HG02623 (cell line): ENCODE results near the gene SPTSSA.
A peak's percentile ranks its signal among the peaks of the same experiment; 100 is the strongest.

Experiments used
- ATAC-seq: cut with Tn5 transposase; IDR thresholded peaks from one replicate; pipeline ENCODE4 v1.9.1; 2021; ENCODE audit warnings: moderate library complexity; ENCODE audit not compliant: unreplicated experiment

The SPTSSA gene

DNA sequence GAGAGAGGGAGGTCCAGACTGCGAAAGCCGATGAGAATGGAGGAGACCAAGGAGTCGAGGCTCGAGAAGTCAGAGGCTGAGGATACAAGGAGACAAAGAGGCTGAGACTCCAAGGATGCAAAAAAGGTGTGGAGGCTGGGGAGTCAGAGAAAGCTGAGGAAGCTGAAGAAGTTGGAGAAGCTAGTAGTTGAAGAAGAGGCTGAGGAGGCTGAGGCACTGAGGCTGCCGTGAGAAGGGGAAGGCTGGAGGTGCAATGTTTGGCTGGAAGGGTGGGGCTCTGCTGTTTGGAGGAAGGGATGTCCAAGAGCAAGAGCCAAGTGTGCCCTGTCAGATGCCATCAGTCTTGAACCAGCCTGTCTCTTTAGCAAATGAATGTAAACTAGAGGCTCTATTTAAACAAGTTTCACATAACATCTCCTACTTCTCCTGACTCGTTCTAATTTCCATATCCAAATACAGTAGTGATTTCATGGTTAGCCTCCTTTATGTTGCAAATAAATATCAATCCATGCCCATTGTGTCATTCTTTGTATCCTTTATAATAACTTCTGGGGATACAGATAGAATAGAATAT lies 10.8 kb upstream of the SPTSSA start:
- no peak for ATAC-seq

DNA sequence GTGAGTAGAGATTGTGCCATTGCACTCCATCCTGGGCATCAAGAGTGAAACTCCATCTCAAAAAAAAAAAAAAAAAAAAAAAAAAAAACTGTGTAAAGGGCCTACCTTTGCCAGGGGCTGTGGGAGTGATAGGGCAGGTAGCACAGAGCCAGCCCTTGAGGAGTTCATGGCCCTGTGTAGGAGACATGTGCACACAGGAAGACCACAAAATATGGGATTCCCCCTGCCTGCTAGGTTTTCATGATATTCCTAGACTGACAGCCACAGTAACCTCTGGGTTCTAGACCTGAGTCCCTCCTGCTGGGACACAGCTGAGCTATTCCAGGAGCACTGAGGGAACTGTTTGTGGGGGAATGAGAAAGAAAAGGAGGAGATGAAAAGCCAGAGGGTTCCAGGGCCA lies 8.3 kb upstream of the SPTSSA start:
- no peak for ATAC-seq

DNA sequence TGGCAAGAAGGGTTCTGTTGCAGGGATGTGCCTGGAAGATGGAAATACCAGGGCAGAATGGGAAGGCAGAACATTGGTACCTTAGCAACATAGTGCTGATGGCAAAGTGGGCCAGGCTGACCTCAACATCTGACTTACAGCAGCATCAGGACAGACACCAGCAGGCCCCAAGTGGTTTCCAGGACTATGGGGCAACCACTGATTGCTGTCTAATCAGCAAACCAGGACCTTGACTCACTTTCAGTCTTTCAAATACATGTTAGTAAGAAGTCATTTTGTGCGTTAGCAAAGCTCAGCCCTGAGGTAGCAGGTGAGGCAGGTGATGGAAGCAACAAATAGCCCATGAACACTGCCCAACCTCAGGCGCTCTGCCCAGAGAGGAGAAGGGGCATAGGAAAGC lies 4.7 kb upstream of the SPTSSA start:
- ATAC-seq: no peak

DNA sequence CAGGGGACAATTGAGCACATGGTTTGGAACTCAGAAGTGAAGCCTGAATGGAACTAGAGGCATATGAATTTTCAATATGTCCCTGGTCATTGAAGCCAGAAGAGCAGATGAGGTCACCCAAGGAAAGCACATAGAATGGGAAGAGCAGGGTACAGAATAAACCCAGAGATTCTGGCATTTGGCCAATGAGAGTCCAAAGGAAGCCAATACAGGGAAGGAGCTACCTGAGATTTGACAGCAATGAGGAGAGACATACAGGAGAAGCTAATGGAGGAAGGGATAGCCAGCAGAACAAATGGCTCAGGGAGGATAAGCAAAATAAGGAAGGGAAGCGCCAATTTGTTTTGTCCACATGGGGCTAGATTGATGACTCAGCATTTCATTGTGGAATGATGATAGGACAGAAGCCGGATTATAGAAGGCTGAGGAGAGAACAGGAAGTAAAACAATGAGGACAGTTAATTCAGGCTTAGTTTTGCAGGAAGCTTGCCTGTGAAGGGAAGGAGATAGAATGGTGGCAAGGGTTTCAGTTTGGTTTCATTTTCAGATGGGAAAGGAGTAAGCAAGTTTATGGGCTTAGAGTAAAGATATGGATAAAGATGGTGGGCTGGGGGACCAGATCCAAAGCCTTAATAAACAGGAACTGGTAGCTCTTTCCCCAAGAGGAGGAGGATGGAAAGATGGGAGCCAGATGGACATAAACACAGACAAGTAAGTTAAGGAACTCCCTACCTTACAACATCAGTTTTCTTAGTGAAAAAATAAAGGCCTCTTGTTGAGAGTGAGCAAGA lies 3.2 kb upstream of the SPTSSA start:
- no peak for ATAC-seq

DNA sequence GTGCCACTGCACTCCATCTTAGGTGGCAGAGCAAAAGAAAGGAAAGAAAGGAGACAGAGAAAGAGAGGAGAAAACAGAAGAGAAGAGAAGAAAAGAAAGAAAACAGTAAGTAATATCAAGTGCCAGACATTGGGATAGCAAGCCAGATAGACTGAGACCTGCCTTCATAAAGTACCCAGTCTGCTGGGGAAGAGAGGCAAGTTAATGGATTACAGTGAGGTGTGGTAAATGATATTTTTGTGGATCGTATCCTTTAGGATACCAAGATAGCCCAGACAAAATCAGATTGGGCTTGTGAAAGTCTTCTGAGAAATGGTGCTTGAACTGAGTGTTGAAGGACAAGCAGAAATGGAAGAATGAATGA lies 1.5 kb upstream of the SPTSSA start:
- ATAC-seq: no peak

DNA sequence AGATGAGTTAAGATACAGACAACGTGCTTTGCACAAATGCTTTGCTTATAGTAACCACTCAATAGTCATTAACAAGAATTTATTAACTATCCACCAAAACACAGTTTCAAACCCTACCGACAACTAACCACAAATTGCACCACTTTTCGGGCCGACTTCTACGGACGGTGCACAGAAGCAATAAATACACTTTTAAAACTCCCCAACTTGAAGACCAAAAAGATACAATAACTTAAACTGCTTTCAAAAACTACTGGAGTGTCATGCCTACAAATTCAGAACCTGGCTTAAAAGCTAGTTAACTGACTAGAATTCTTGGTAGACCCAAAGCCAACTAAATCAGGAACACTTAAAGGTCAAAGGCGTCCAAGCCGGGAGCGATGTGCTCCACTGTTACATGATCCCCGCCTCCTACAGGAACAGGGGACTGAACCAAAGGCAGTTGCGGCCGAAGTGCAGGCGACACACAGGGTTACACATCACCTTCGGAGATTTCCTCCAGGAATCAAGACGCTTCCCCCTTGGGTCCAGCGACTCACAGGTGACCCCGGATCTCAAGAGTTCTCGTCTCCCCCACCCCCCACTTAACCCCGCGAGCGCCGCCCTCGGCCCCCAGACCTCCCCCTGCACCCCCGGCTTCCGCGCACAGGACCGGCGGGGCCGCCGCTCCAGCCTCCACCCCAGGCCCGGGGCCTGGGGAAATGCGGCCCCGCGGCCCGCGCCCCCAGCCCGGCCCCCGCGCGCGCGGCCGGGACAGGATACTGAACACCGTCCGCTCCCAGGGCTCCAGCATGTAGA lies 507 bp downstream of the SPTSSA start:
- peak; percentile 15 for ATAC-seq

DNA sequence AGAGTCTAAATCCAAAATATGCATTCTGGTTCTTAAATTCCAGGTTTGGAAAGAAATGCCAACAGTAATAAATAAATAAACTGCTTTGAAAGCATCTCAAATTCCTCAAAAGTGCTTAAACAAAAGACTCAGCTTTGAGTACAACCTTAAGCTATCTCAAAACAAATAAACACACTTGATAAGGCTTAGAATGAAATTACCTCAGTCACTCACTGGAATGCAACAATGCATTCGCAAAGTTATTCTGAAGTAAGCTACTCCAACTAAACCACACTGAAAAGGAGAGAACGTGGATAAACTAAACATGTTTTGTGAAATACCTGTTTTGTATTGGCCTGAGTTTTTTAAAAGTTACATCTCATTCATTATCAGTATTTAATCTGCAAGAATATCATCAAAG lies 1.2 kb downstream of the SPTSSA start:
- no peak for ATAC-seq

DNA sequence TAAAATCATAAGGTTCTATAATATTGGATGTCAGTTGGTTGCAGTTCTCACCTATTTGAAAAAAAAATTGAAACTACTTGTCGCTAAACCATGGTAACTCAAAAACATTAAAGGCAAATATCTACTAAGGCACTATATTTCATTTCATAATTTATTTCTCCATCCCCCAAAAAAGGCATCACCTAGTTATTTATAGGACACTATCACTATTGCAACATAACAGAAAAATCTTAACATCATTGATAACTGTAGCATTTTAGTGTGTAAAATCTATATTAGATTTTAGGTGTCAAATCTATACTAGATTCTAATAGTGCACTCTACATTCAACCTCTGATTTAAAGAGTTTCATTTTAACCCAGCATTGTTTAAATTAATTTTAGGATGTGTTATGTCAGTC lies 1.7 kb downstream of the SPTSSA start:
- ATAC-seq: no peak

DNA sequence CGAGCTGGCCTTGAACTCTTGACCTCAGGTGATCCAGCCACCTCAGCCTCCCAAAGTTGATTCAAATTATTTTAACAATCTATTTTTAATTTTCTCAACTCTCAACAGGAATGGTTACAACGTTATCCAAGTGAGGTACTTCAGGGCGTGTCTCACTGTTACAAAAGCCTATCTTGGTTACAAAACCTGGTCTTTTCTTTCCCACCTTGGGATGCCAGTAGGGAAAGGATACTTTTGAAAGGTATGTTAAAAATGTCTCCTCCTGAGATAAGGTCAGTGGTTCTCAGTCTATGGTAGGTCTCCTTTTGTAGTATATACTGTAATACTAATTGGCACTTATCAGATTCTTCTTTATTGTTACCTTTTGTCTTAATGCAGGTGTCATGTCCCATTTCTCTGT lies 4.9 kb downstream of the SPTSSA start:
- ATAC-seq: no peak

DNA sequence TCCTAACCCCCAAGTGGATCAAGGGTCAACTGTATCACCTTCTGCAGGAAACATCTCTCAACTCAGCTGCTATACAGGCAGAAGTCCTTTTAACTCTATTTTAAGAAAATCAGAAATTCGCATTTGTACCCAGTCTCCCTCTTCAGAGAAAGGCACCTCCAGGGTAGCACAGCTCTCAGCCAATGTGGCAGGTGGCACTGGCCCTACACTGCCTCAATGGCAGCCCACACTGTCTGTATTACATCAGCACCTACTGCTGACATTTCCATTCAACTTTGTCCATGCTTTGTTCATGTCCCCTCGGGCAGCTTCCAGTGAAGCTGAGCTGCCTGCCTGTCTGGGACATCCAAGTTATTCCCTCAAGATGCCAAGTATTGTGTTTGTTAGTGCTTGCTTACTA lies 8.8 kb downstream of the SPTSSA start:
- no peak for ATAC-seq

DNA sequence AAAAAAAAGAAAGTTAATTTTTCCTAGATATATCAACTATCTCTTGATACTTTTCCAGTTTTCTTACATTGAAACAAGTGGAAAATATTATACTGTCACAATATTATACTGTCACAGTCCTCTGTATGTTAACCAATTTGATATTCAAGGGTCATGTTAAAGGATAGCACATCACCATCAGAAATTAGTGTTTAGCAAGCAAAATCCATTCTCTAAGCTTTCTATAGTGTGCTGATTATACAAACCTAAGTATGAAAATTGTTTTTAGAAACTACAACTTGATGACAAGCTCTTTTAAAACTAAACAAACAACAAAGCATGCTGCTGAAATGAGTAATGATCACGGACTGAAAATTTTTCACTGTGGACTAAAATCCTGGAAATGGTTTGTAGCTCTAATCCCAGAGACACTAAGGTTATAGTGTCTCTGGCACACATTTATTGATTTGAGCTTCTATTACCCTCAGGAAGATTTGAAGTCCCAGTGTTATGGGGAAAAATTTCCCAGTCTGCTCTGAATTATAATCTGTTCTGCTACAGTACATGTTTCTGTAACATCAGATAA lies 9.7 kb downstream of the SPTSSA start:
- no peak for ATAC-seq

DNA sequence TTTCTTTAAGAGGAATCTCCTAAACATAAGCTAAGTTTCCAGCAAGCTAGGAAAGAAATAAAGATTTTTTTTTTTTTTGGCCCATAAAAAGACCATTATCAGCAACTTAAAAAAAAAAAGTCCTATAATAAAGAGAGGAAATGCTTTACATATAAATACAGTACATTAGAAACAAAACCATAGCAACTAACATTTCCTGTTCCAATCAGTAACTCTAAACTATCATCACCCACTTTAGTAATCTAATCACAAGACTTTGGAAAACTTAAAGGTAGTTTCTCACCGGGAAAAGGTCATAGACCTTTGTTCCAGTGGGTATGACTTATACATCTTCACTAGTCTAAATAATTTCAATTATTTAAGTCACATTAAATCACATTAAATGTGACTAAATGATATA lies 11.1 kb downstream of the SPTSSA start:
- ATAC-seq: no peak

DNA sequence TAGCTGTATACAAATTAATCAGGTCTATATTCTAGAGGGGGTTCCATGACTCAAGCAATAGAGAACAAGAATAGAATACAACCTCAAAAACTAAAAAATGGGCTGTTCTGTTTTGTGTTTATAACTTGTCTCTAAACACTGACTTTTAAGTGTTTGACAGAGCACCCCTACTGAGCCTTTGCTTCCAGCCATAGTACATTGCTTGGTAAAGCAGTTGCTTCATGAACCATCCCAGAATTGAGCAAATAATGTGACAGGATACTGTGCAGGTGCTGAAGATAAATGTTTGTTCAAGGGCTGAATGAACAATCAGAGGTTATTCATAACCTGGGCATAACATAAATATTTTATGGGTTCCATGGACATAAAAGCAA lies 11.5 kb downstream of the SPTSSA start:
- ATAC-seq: no peak

DNA sequence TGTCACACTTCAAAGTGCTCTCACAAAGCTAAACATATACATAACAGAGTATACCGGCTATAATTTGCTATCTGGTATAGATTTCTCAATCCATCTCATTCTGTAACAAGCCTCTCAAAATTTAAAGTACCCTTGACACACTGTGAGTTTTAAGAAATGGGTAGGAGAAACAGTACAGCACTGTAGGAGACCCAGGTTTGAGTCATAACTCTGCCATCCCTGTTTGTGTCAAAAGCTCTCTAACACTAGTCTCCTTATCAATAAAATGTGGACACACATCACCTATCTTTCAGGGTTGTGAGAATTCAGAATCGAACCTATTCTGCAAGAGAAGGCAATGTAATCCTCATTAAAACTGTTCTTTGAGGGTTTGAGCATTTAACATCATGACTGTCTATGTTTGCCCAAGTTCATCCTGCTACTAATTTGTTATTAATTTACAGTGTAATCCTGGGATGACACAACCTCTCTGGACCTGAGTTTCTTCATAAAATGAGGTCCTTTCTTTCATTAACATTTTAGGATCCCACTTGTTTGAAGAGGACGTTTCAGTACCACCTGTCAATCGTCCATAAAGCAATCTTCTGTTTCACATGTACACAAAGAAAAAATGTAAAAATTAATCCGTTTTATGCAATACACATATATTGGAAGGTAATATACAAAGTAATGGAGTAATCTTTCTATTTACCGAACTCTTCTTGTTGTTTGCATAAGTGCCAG lies 12.1 kb downstream of the SPTSSA start:
- no peak for ATAC-seq

DNA sequence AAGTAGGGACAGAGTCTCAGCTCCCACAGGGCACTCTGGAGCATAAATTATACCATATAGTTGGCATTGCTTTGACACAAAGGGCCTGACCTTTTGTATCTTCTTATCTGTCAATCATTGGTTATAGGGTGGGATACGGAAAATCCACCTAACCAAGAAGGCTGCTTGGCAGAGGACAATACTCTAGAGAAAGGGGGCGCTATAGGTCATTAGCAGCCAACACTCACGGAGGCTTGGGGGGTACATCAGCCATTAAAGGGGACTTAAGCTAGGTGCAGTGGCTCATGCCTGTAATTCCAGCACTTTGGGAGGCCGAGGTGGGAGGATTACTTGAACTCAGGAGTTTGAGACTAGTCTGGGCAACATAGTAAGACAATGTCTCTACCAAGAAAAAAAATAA lies 22.9 kb downstream of the SPTSSA start:
- no peak for ATAC-seq

DNA sequence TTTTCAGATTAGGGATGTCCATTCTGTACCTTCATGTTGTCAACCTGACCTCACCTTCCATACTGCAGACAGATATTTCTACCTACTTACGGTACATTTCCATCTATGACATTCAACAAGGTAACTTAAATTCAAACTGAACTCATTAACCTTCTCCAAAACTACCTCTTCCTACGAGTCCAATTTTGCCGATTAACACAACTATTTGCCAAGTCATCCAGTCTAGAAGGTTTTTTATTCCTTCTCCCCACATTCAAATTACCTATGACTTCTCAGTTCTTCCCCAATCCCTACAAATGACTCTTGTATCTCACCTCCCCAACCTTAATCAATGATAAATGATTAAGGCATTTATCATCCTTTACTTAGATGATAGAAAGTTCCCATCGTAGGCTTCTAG lies 23.6 kb downstream of the SPTSSA start:
- ATAC-seq: no peak

DNA sequence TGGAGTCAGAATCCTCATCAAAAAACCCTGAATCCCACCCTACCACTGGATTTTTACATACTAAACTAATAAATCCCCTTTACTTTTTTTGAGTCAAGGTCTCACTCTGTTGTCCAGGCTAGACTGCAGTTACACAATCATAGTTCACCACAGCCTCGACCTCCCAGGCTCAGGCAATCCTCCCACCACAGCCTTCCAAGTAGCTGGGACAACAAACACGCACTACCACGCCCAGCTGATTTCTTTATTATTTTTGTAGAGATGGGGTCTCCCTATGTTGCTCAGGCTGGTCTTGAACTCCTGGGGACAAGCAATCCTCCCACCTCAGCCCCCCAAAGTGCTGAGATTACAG lies 24.3 kb downstream of the SPTSSA start:
- no peak for ATAC-seq

DNA sequence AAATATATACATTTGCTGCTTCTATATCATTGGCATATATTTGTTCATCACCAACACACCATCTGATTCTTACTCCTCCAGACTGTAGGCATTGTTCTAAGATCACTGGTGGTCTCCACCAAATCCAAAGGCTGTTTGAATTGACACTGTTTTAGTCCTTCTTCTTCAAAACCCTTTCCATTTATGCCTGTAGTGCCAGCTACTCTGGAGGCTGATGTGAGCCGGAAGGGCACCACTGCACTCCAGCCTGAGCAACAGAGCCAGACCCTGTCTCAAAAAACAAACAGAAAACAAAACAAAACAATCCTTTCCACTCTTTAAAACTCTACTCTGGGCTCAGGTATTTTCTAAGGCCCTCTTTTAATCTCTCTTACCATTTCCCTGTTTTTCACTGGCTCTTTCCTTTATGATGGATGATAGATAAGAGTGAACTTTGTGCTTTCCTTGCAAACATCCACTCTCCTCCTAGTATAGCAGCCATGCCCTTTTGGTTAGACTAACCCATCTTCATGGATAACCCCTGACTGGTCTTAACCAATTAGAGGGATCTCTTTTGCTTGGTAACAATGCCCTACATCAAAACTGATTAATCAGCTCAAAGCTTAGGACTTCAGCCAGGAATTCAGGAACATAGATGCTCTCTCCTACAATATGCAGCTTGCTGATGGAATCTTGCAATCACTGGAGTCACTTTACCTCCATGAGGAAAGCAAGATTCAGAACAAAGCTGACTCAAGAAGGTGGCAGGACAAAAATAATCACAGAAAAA lies 24.9 kb downstream of the SPTSSA start:
- ATAC-seq: no peak

DNA sequence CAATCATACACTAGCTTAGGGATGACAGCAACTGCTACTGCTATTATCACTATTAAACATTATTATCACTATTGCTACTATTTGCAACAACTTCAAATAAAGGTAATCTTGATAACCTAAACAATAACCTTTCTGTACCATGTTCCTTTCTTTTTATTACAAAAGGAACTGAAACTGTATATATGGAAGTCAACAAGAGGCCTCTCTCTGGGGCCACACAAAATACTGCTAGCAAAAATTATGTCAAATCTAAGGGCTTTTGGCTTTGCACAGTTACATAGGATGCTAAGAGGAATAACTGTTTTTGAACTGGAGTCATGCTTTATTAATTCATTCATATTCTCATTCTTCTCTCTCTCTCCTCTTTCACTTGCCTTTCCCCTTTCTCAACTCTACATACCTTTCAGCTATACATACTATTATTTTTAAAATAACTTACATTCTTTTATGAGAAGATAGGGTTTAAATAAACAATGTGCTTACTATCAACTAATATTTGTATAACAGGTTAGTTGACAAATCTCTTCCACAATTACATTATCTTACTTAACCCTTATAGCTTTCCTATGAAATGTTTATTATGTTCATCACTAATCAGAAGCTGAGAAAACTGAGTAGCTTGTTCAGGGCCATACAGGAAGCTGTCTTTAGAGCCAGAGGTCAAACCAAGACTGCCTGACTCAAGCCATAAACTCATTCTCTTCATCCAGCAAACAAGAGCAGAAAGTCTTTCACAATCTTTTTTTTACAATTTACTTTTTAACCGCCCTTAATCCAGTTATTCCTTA lies 25.7 kb downstream of the SPTSSA start:
- no peak for ATAC-seq

DNA sequence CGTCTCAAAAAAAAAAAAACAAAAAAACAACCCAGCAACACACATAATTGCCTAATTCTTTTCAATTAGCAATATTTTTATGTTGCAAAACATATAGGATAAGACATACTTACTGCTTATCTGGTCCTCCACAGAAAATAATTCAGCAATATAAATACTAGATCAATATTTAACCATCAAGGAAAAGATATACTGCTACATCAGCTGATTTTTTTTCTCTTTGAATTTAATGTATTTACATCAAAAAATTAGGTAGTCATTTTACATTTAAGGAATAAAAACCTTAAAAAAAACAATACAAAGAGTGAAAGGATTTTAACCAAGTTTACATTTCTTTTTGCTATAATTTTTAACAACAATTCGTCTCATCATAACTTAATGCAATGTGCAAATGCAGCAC lies 28.1 kb downstream of the SPTSSA start:
- no peak for ATAC-seq
